ENCODE data around the gene ABLIM2.

Gene ABLIM2

DNA sequence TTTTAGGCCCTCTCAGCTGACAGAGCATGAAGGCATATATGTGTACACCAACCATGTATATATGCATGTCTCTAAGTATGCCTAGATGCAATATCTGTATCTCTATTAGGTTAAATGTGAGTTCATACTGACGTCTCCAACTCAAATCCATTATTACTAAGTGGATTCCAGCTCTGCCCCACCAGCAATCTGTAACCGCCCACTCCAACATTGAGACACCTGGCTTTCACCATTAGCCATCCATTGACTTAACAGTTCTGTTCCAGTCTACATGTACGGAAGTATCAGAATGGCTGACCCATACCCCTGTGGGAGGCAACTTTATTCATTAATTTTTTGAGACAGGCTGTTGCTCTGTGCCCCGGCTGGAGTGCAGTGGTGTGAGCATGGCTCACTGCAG lies 25.4 kb upstream of the ABLIM2 start:
- DNase-seq (ENCODE audit: low read depth) = no peak
- TF ChIP-seq CTCF (conservative IDR thresholded peaks at IDR 0.05; ENCODE audit: low read depth, low read length) = no peak
- H3K4me3 ChIP-seq (ENCODE audit: low read length) = no peak overlapping the region

GRCh38 chr4:8182858-8183725 lies 24.5 kb upstream of the ABLIM2 start:
- DNase-seq (ENCODE audit: low read depth) = no peak
- no peak for TF ChIP-seq CTCF (conservative IDR thresholded peaks at IDR 0.05; ENCODE audit: low read depth, low read length)
- H3K4me3 ChIP-seq (ENCODE audit: low read length) = no peak overlapping the region

- no peak overlapping the region for H3K4me3 ChIP-seq (ENCODE audit: low read length)
- no peak for TF ChIP-seq CTCF (conservative IDR thresholded peaks at IDR 0.05; ENCODE audit: low read depth, low read length)
Observed at GRCh38 chr4:8182294-8182693, 23.7 kb upstream of the ABLIM2 start.

DNA sequence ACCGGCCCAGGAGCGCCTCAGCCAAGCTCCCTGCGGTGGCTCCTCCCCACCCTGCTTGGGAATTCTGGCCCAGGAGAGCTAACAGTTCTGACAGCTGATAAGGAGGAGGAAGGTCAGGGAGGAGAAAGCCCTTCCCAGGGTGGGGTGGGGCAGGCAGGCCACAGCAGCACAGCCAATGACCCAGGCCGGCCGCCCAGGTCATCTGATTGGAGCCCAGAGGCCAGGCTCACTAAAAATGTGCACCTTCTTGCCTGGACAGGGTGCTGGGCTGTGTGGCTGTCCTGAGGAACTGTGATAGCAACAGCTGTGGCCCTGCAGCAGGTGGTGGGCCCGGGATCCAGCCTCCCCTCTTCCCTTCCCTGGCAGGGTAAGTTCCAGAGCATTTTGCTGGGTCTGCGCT lies 23.2 kb upstream of the ABLIM2 start:
- DNase-seq (ENCODE audit: low read depth) = no peak
- no peak overlapping the region for H3K4me3 ChIP-seq (ENCODE audit: low read length)
- TF ChIP-seq CTCF (conservative IDR thresholded peaks at IDR 0.05; ENCODE audit: low read depth, low read length) = no peak

More at GRCh38 chr4:8182294-8182693, 23.7 kb upstream of the ABLIM2 start:
- no peak for DNase-seq (ENCODE audit: low read depth)

GRCh38 chr4:8181119-8181518 lies 22.5 kb upstream of the ABLIM2 start:
- TF ChIP-seq CTCF (conservative IDR thresholded peaks at IDR 0.05; ENCODE audit: low read depth, low read length) = no peak
- no peak for DNase-seq (ENCODE audit: low read depth)
- H3K4me3 ChIP-seq (ENCODE audit: low read length) = no peak overlapping the region

DNA sequence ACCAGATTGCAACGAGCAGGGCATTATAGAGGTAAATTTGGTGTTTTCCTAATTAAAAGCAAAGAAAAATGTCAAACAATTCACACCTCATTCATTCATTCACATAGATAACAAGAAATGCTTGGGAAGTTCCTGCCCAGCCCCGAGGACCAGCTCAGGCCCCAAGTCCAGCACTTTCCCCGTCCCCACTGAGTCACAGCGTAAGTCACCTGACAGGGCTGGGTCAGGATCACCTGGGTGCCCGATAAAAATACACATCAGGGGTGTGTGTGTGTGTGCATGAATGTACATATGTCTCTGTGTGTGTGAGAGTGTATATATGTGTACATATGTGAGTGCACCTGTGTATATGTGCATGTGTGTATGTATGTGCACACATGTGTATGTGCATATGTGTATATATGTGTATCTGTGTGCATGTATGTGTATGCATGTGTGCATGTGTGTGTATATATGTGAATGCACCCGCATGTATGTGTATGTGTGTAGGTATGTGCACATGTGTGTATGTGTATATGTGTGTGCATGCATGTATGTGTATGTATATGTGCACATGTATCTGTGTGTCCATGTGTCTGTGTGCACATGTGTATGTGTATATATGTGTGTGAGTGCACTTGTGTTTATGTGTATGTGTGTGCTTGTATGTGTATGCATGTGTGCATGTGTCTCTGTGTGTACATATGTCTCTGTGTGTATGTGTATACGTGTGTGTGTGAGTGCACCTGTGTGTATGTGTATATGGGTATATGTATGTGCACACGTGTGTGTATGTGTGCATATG lies 21.9 kb upstream of the ABLIM2 start:
- TF ChIP-seq CTCF (conservative IDR thresholded peaks at IDR 0.05; ENCODE audit: low read depth, low read length) = no peak
- DNase-seq (ENCODE audit: low read depth) = no peak

More for the DNA sequence above, 21.9 kb upstream of the ABLIM2 start:
- H3K4me3 ChIP-seq (ENCODE audit: low read length) = no peak overlapping the region

Data from retinal pigment epithelial cell (primary cell).